A673 (cell line): ENCODE measurements around the gene FMN2. TPM values are rescaled to one million over a fixed set of nuclear protein-coding genes. Genes with fewer than 3 reads are reported as not detected.

Experiments used
- BruUV-seq: library from RNA; stranded (reverse); fragments of 400-500 nt; replicated peaks from 2 replicates; lab custom pipeline; 2021; lab: Mats Ljungman, UMichigan
- CTCF ChIA-PET: fragments of 300-600 bp; sonication (Branson Sonifier 250); formaldehyde crosslinking; loops from one replicate; lab custom pipeline; 2022; ENCODE audit warnings: antibody characterized with exemption; lab: Charles Lee
- POLR2A ChIA-PET: fragments of 300-600 bp; sonication (Branson Sonifier 250); formaldehyde crosslinking; loops from one replicate; lab custom pipeline; 2022; ENCODE audit warnings: antibody characterized with exemption; ENCODE audit not compliant: low non-redundant PET; lab: Charles Lee
- DNase-seq: peaks from one replicate; pipeline ENCODE4 v3.0.0-alpha.2; 2015; ENCODE audit warnings: low spot score
- H3K27ac ChIP-seq: fragments of 200-600 bp; sonication (generic); 2 replicates; pipeline ENCODE4 v1.5.1; 2016; ENCODE audit warnings: mixed run types, low read depth, mild to moderate bottlenecking, mixed read lengths, antibody characterized with exemption, low read length; ENCODE audit not compliant: poor library complexity, severe bottlenecking
- H3K27me3 ChIP-seq: fragments of 200-600 bp; sonication (generic); replicated peaks from 2 replicates; pipeline ENCODE4 v1.6.1; 2017; ENCODE audit warnings: mixed run types, low read depth, mild to moderate bottlenecking, mixed read lengths, antibody characterized with exemption, low read length; ENCODE audit not compliant: insufficient read depth, poor library complexity
- H3K36me3 ChIP-seq: fragments of 200-600 bp; sonication (generic); 2 replicates; pipeline ENCODE4 v1.6.1; 2016; ENCODE audit warnings: mixed run types, mild to moderate bottlenecking, mixed read lengths, antibody characterized with exemption, low read length; ENCODE audit not compliant: insufficient read depth, poor library complexity, severe bottlenecking
- H3K4me1 ChIP-seq: fragments of 200-600 bp; sonication (generic); 2 replicates; pipeline ENCODE4 v1.6.1; 2017; ENCODE audit warnings: mixed run types, mild to moderate bottlenecking, mixed read lengths, antibody characterized with exemption, low read length; ENCODE audit not compliant: insufficient read depth, poor library complexity, severe bottlenecking
- H3K4me3 ChIP-seq: fragments of 200-600 bp; sonication (generic); 2 replicates; pipeline ENCODE4 v1.5.1; 2016; ENCODE audit warnings: low read depth, mixed run types, mild to moderate bottlenecking, mixed read lengths, low read length; ENCODE audit not compliant: poor library complexity, severe bottlenecking
- H3K9me3 ChIP-seq: fragments of 200-600 bp; sonication (generic); 2 replicates; pipeline ENCODE4 v1.6.1; 2016; ENCODE audit warnings: mixed run types, low read depth, mild to moderate bottlenecking, mixed read lengths, antibody characterized with exemption, low read length; ENCODE audit not compliant: poor library complexity, severe bottlenecking
- EZH2 ChIP-seq: fragments of 200-600 bp; sonication (generic); IDR thresholded peaks from 2 replicates; pipeline ENCODE4 v1.6.1; 2017; ENCODE audit warnings: borderline replicate concordance, low read depth, mild to moderate bottlenecking, mixed read lengths, antibody characterized with exemption, low read length; ENCODE audit not compliant: poor library complexity, severe bottlenecking
- intact Hi-C: fragments of 100-400 bp; cut with micrococcal nuclease; formaldehyde crosslinking; loops from one replicate; pipeline ENCODE4 v1.10.0; 2022; ENCODE audit not compliant: unreplicated experiment
- total RNA-seq: library from RNA; stranded (reverse); gene quantifications from 2 replicates; pipeline ENCODE4 v1.2.3, GENCODE V29; 2021
- TF ChIP-seq, protein P1 (sequence below): fragments of 300-800, 200-600 bp; sonication (generic); conservative IDR thresholded peaks from 2 replicates; pipeline ENCODE4 v1.5.1; 2017; ENCODE audit warnings: low read depth, mild to moderate bottlenecking, antibody characterized with exemption, low read length, moderate library complexity, mixed read lengths

Gene FMN2
- total RNA-seq, 1 experiment from 2014 or later: not detected

DNA sequence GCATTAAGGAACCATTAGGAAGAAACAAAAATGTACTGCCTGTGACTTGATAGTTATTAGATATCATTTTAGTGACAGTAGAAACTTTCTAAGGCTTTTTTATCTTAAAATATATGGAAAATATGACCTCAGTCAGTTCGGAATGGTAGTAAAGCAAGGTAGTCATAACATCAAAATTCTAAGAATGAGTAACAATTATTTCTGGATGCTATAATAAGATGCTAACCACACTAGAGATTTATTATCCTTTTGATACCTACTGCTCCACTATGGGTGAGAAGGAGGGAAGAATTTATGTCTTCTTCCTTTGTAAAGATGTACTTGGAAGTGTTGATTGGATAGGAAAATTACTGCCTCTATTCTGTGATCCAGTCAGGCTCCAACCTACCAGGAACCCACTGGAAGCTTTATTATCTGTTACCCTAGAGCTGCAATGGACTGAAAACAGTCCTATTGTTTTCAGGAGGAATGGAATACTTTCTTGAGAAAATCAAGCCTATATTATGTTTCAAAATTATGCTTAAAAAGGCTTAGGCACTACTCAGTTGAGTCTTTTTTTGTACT, 8.8 kb downstream of the FMN2 start:
- Histone ChIP-seq H3K9me3 (no peaks in the 10 kb centered on the region), H3K27ac (no peak overlapping the region), H3K4me1 (no peaks in the 10 kb centered on the region), H3K4me3 (no peak overlapping the region), H3K27me3 (peaks cover 13% of the 10 kb centered on the region), H3K36me3 (no peaks in the 10 kb centered on the region)
- no peak for DNase-seq
- ChIA-PET POLR2A (no interaction called here), CTCF (no interaction called here)
- TF ChIP-seq, protein P1, sequence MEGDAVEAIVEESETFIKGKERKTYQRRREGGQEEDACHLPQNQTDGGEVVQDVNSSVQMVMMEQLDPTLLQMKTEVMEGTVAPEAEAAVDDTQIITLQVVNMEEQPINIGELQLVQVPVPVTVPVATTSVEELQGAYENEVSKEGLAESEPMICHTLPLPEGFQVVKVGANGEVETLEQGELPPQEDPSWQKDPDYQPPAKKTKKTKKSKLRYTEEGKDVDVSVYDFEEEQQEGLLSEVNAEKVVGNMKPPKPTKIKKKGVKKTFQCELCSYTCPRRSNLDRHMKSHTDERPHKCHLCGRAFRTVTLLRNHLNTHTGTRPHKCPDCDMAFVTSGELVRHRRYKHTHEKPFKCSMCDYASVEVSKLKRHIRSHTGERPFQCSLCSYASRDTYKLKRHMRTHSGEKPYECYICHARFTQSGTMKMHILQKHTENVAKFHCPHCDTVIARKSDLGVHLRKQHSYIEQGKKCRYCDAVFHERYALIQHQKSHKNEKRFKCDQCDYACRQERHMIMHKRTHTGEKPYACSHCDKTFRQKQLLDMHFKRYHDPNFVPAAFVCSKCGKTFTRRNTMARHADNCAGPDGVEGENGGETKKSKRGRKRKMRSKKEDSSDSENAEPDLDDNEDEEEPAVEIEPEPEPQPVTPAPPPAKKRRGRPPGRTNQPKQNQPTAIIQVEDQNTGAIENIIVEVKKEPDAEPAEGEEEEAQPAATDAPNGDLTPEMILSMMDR: no peak
- no peak for TF ChIP-seq EZH2
- intact Hi-C loops: no loop called here
- BruUV-seq: no TSS peak

DNA sequence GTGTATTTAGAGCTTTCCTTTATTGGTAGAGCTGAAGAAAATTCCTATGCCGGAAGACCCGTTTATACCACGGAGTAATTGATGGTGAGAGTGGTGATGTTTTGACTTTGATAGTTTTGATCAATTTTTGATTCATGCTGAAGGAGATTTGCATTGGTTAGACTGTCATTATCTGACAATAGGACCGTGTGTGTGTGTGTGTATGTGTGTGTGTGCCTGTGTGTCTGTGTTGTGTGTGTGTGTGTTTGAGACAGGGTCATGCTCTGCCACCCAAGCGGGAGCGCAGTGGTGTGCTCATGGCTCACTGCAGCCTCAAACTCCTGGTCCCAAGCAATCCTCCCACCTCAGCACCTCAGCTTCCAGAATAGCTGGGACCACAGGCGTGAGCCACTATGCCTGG, 9.6 kb downstream of the FMN2 start:
- no peaks in the 10 kb centered on the region for H3K36me3 ChIP-seq
- ChIA-PET CTCF (interaction anchor here (0.6 kb wide), 1 partner anchor 311 kb away, joined by 6 read pairs; no protein-coding TSS in a partner anchor), POLR2A (no interaction called here)

DNA sequence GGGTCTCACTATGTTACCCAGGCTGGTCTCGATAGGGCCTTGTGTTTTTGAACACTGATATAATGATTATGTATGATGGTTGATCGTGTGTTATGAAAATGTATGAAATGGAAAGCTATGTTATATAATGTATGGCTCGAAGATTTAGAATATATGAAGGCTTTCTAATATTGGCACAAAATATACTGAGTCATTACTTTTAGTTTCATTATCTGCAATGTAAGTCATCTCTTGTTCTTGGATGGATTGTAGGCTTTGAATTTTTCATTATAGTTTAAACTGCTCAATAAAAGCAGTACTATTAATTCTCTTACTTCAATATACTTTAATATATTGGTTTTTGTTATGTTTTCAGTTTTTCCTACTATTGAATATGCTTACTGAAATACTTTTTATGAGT, 10.1 kb downstream of the FMN2 start:
- BruUV-seq: no TSS peak
- H3K4me1 ChIP-seq: no peaks in the 10 kb centered on the region
- intact Hi-C loops: no loop called here
- H3K27me3 ChIP-seq: peaks cover 13% of the 10 kb centered on the region
- no peak for DNase-seq
- ChIA-PET CTCF (interaction anchor here (0.6 kb wide), 1 partner anchor 311 kb away, joined by 6 read pairs; no protein-coding TSS in a partner anchor), POLR2A (no interaction called here)
- no peak overlapping the region for H3K4me3 ChIP-seq
- TF ChIP-seq, protein P1: no peak
- no peak for TF ChIP-seq EZH2
- H3K27ac ChIP-seq: no peak overlapping the region
- H3K9me3 ChIP-seq: no peaks in the 10 kb centered on the region
- no peaks in the 10 kb centered on the region for H3K36me3 ChIP-seq

More for the DNA sequence above, 9.6 kb downstream of the FMN2 start:
- Histone ChIP-seq H3K4me3 (no peak overlapping the region), H3K4me1 (no peaks in the 10 kb centered on the region), H3K27me3 (peaks cover 13% of the 10 kb centered on the region), H3K9me3 (no peaks in the 10 kb centered on the region), H3K27ac (no peak overlapping the region)
- TF ChIP-seq EZH2: no peak
- TF ChIP-seq, protein P1: no peak
- no peak for DNase-seq
- intact Hi-C loops: no loop called here
- no TSS peak for BruUV-seq
